Parathyroid adenoma (tissue), 2 donors: ENCODE measurements around the gene SYTL2.

Experiments used
- H2AFZ ChIP-seq: fragments of 300-600 bp; sonication (generic); one replicate; pipeline ENCODE4 v1.7.0; 2017; ENCODE audit warnings: antibody characterized with exemption, mild to moderate bottlenecking
- H3K27ac ChIP-seq: fragments of 300-600 bp; sonication (generic); one replicate; pipeline ENCODE4 v1.7.0; 2017
- H3K27me3 ChIP-seq: fragments of 300-600 bp; sonication (generic); one replicate; pipeline ENCODE4 v1.7.0; 2017; ENCODE audit warnings: low read length; ENCODE audit not compliant: control insufficient read depth, insufficient read depth
- H3K36me3 ChIP-seq: fragments of 300-600 bp; sonication (generic); one replicate; pipeline ENCODE4 v1.7.0; 2017; ENCODE audit warnings: low read length; ENCODE audit not compliant: control insufficient read depth, insufficient read depth
- H3K4me1 ChIP-seq: fragments of 300-600 bp; sonication (generic); one replicate; pipeline ENCODE4 v1.7.0; 2017; ENCODE audit warnings: control low read depth
- H3K4me2 ChIP-seq: fragments of 300-600 bp; sonication (generic); one replicate; pipeline ENCODE4 v1.7.0; 2017; ENCODE audit warnings: low read length
- H3K4me3 ChIP-seq: fragments of 300-600 bp; sonication (generic); one replicate; pipeline ENCODE4 v1.7.0; 2017; ENCODE audit warnings: low read depth, low read length
- H3K79me2 ChIP-seq: fragments of 300-600 bp; sonication (generic); one replicate; pipeline ENCODE4 v1.7.0; 2017; ENCODE audit warnings: control low read depth
- H3K9ac ChIP-seq: fragments of 300-600 bp; sonication (generic); one replicate; pipeline ENCODE4 v1.7.0; 2017; ENCODE audit warnings: mild to moderate bottlenecking
- H3K9me3 ChIP-seq: fragments of 300-600 bp; sonication (generic); one replicate; pipeline ENCODE4 v1.7.0; 2017; ENCODE audit warnings: low read length; ENCODE audit not compliant: control insufficient read depth
- TF ChIP-seq, protein P1 (sequence below): fragments of 300-600 bp; sonication (generic); IDR thresholded peaks from one replicate; pipeline ENCODE4 v1.7.0; 2017; ENCODE audit warnings: antibody characterized with exemption, mild to moderate bottlenecking
- donor health status: primary hyperparathyroidism.

The SYTL2 gene

DNA sequence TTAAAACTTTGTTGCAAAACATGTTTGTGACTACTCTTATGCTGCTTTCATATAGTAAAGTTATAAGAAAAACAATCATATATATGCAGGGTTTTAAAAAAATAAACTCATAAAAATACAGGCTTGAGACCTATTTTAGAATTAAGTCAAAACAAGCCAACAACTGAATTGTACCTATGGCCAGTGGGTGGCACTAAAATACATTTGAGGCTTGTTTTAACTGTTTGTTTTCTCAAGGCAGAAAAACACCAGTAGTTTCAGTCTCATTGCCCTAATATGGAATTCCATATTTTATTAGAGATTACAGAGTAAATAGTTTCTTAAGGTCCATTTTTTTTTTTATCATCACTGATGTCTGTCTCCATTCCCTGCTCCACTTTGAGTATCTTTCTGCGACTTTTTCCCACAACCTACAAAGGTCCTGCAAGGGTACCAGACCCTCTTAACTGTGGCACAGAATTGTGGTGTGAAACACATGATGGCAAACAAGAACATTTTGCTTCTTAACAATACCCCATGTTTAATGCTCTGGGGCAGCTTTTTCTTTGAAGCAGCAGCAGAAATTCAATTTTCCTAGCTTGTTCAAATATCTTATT lies 116.5 kb downstream of the SYTL2 start:
- no peak overlapping the region for H3K4me2 ChIP-seq
- H3K4me1 ChIP-seq: no peaks in the 10 kb centered on the region
- H3K9ac ChIP-seq: no peak overlapping the region
- no peak overlapping the region for H2AFZ ChIP-seq
- TF ChIP-seq, protein P1, sequence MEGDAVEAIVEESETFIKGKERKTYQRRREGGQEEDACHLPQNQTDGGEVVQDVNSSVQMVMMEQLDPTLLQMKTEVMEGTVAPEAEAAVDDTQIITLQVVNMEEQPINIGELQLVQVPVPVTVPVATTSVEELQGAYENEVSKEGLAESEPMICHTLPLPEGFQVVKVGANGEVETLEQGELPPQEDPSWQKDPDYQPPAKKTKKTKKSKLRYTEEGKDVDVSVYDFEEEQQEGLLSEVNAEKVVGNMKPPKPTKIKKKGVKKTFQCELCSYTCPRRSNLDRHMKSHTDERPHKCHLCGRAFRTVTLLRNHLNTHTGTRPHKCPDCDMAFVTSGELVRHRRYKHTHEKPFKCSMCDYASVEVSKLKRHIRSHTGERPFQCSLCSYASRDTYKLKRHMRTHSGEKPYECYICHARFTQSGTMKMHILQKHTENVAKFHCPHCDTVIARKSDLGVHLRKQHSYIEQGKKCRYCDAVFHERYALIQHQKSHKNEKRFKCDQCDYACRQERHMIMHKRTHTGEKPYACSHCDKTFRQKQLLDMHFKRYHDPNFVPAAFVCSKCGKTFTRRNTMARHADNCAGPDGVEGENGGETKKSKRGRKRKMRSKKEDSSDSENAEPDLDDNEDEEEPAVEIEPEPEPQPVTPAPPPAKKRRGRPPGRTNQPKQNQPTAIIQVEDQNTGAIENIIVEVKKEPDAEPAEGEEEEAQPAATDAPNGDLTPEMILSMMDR: peak; percentile 16
- no peaks in the 10 kb centered on the region for H3K79me2 ChIP-seq
- no peaks in the 10 kb centered on the region for H3K27me3 ChIP-seq
- no peak overlapping the region for H3K4me3 ChIP-seq
- no peaks in the 10 kb centered on the region for H3K36me3 ChIP-seq
- H3K9me3 ChIP-seq: no peaks in the 10 kb centered on the region
- H3K27ac ChIP-seq: no peak overlapping the region

DNA sequence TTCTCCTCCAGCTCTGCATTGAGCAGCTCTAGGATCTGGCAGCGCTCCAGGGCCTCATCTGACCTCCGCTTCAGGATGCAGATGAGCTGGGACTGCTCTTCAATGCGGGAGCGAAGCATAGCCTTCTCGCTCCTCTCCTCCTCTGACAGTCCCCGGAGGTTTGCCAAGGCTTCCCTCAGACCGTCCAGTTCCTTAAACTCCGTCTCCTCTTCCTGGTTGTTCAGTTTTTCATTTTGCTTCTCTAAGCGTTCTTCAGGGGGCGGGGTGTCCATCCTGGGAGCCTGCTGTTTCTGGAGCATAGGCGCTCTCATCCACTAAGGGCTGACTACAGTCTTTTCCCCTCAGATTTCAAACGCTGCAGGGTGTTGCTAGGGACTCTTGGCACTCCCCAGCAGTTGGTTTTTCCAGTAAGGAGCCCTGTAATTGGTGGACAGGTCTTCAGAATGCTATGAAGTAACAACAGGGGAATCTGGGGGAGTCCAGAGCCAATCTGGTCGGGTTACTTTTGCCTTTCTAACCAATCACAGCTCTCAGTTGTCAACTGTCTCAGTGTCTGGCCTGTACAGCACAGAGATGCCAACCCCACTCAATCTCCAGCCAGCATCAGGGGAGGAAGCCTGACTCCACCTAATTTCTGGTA lies 125.0 kb downstream of the SYTL2 start, which contains the start of gene CCDC89:
Gene CCDC89 (minus strand): TSS at position 376 of the 640 bp plus-strand sequence. CDS start 65 bp downstream, at position 311.
- Histone ChIP-seq H3K27ac (no peak within 1 kb of the TSS), H2AFZ (no peak within 1 kb of the TSS), H3K4me1 (no peaks in the 10 kb centered on the region), H3K4me3 (no peak within 1 kb of the TSS), H3K36me3 (no peaks in the 10 kb centered on the region), H3K4me2 (no peak within 1 kb of the TSS), H3K27me3 (no peaks in the 10 kb centered on the region), H3K9me3 (no peaks in the 10 kb centered on the region), H3K9ac (no peak within 1 kb of the TSS), H3K79me2 (no peaks in the 10 kb centered on the region)
- TF ChIP-seq, protein P1: no peak

DNA sequence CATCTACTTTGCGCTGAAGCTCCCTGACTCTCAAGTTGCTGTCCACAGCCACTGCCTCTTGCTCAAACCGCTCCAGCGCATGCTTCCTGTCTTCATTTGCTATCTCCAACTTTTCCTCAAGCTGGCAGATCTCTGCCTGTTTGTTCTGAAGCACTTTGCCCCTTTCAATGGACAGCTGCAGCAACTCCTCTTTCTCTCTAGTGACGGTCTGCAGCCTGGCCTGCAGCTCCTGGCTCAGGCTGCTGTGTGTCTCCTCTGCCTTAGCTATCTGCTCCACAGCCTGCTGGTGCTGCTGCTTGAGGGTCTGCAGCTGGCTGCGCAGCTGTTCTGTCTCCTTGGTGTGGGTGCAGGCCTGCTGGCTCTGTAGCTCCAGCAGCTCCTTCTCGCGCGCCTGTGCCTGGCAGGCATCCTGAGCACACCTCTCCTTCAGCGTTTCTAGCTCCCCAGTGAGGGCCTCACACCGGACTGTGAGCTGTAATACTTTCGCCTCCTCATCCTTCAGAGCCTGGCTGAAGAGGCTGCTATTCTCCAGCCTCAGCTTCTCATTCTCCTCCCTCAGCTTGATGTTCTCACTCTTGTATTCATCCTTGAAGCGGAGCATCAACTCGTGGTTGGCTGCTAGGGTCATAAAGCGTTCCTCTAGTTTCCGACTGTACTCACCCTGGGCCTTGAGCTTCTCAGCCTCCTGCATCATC lies 125.7 kb downstream of the SYTL2 start:
- no peak overlapping the region for H3K9ac ChIP-seq
- TF ChIP-seq, protein P1: no peak

DNA sequence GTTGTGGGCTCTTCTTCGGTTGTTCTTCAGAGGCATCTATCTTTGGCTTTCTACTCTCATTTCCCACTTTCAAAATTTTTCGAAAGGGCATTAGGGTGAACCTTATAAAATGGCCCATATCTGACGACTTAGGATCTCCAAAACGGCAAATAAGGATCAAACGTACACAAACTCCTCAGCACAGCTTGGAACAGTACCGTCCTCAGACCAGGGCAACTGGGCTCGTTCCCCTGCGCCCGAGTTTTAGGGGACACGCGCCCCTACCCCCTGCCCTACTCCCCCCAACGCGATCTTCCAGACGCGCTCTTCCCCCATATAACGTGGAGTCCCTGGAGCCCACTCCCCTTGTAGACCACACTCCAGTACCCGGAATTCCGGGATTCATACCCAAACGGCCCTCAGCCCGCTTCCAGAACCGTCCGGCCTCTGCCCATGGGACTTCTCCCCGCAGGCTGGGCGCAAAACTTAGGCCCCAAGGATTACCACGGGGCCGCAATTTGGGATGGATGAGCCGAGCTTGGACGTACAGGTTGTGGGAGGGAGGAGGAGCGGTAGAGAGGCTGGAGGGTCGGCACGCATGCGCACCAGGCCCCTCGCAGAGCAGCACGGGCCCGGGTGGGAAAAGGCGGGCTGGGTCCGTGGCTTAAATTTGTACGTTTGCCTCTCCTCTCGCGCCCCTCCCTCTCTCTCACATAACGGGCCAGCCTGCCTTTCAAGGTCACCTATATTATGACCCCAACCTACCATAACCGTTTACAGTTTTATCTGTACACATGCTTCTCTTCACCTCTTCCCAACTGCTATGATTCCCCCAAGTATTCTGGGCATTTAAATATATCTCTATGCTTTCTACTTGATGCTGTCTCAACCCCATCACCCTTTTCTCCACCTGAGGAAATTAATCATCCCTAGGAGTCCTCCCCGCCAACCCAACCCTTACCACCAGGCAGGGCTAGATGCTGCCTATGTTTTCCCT lies 128.3 kb downstream of the SYTL2 start:
- TF ChIP-seq, protein P1: no peak
- Histone ChIP-seq H3K9me3 (no peaks in the 10 kb centered on the region), H2AFZ (peak overlapping the region; percentile 95), H3K4me2 (peak overlapping the region; percentile 31), H3K4me1 (no peaks in the 10 kb centered on the region), H3K27me3 (no peaks in the 10 kb centered on the region), H3K9ac (no peak overlapping the region), H3K4me3 (peak overlapping the region; percentile 34), H3K79me2 (no peaks in the 10 kb centered on the region), H3K36me3 (no peaks in the 10 kb centered on the region), H3K27ac (peak overlapping the region; percentile 39)

More for the DNA sequence above, 125.7 kb downstream of the SYTL2 start:
- Histone ChIP-seq H3K9me3 (no peaks in the 10 kb centered on the region), H3K27ac (no peak overlapping the region), H3K79me2 (no peaks in the 10 kb centered on the region), H3K4me2 (no peak overlapping the region), H3K27me3 (no peaks in the 10 kb centered on the region), H3K4me3 (no peak overlapping the region), H3K36me3 (no peaks in the 10 kb centered on the region), H2AFZ (no peak overlapping the region), H3K4me1 (no peaks in the 10 kb centered on the region)
